Parathyroid adenoma (tissue), 2 donors: ENCODE results near the gene PLXNA2.

Experiments used
- H2AFZ ChIP-seq: fragments of 300-600 bp; sonication (generic); one replicate; pipeline ENCODE4 v1.7.0; 2017; ENCODE audit warnings: antibody characterized with exemption, mild to moderate bottlenecking
- H3K27ac ChIP-seq: fragments of 300-600 bp; sonication (generic); one replicate; pipeline ENCODE4 v1.7.0; 2017
- H3K27me3 ChIP-seq: fragments of 300-600 bp; sonication (generic); one replicate; pipeline ENCODE4 v1.7.0; 2017; ENCODE audit warnings: low read length; ENCODE audit not compliant: control insufficient read depth, insufficient read depth
- H3K36me3 ChIP-seq: fragments of 300-600 bp; sonication (generic); one replicate; pipeline ENCODE4 v1.7.0; 2017; ENCODE audit warnings: low read length; ENCODE audit not compliant: control insufficient read depth, insufficient read depth
- H3K4me1 ChIP-seq: fragments of 300-600 bp; sonication (generic); one replicate; pipeline ENCODE4 v1.7.0; 2017; ENCODE audit warnings: control low read depth
- H3K4me2 ChIP-seq: fragments of 300-600 bp; sonication (generic); one replicate; pipeline ENCODE4 v1.7.0; 2017; ENCODE audit warnings: low read length
- H3K4me3 ChIP-seq: fragments of 300-600 bp; sonication (generic); one replicate; pipeline ENCODE4 v1.7.0; 2017; ENCODE audit warnings: low read depth, low read length
- H3K79me2 ChIP-seq: fragments of 300-600 bp; sonication (generic); one replicate; pipeline ENCODE4 v1.7.0; 2017; ENCODE audit warnings: control low read depth
- H3K9ac ChIP-seq: fragments of 300-600 bp; sonication (generic); one replicate; pipeline ENCODE4 v1.7.0; 2017; ENCODE audit warnings: mild to moderate bottlenecking
- H3K9me3 ChIP-seq: fragments of 300-600 bp; sonication (generic); one replicate; pipeline ENCODE4 v1.7.0; 2017; ENCODE audit warnings: low read length; ENCODE audit not compliant: control insufficient read depth
- TF ChIP-seq, protein P1 (sequence below): fragments of 300-600 bp; sonication (generic); IDR thresholded peaks from one replicate; pipeline ENCODE4 v1.7.0; 2017; ENCODE audit warnings: antibody characterized with exemption, mild to moderate bottlenecking
- donor health status: primary hyperparathyroidism.

Gene PLXNA2

DNA sequence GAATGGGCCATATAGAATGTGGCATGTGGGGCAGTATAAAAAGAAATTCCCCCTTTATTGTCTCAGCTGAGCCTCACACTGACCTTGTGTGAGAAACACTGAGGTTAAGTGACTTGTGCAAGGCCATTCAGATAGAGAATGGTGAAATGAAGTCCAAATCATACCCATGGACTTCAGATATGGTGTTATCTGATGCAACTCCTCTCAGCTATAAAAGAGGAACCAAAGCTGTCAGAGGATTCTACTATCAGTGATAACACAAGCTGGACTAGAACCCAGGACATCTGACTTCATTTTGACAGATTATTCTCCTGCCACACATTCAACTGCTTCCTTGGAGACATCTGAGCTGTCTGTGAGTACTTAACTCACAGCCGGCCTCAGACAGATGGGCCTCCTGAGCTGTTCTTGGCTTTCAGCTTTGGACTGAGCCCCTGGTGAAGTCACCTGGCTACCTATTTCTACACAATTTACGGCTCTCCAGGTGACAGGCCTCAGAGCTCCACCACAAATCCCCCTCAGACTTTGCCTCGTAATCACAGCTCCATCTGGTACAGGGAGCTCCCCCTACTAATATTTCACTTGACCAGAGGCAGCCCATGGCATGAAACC lies 104.6 kb downstream of the PLXNA2 start:
- H3K9me3 ChIP-seq: no peaks in the 10 kb centered on the region
- H3K4me1 ChIP-seq: no peaks in the 10 kb centered on the region
- H3K36me3 ChIP-seq: no peaks in the 10 kb centered on the region
- no peaks in the 10 kb centered on the region for H3K79me2 ChIP-seq
- H3K4me2 ChIP-seq: no peak overlapping the region
- H3K27me3 ChIP-seq: no peaks in the 10 kb centered on the region
- no peak overlapping the region for H2AFZ ChIP-seq
- H3K4me3 ChIP-seq: no peak overlapping the region
- TF ChIP-seq, protein P1, sequence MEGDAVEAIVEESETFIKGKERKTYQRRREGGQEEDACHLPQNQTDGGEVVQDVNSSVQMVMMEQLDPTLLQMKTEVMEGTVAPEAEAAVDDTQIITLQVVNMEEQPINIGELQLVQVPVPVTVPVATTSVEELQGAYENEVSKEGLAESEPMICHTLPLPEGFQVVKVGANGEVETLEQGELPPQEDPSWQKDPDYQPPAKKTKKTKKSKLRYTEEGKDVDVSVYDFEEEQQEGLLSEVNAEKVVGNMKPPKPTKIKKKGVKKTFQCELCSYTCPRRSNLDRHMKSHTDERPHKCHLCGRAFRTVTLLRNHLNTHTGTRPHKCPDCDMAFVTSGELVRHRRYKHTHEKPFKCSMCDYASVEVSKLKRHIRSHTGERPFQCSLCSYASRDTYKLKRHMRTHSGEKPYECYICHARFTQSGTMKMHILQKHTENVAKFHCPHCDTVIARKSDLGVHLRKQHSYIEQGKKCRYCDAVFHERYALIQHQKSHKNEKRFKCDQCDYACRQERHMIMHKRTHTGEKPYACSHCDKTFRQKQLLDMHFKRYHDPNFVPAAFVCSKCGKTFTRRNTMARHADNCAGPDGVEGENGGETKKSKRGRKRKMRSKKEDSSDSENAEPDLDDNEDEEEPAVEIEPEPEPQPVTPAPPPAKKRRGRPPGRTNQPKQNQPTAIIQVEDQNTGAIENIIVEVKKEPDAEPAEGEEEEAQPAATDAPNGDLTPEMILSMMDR: no peak
- H3K27ac ChIP-seq: no peak overlapping the region
- H3K9ac ChIP-seq: no peak overlapping the region

DNA sequence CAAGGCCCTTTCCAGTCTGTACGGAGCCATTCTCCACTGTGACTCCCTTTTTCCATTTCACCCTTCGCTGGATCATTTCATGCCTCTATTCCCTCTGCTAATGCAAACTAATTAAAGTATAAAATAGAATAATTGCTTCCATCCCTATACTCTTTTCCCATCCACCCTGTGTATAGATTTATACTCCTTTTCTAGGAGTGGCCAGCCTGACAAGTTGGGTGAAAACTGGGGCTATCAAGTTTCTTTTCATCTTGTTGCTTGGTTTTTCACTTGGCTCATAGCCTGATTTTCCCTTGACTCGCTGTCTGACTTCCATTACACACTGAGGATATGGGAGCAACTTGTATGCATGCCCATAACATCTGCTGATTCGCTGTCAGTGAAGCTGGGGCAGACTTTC lies 107.0 kb downstream of the PLXNA2 start:
- Histone ChIP-seq H2AFZ (no peak overlapping the region), H3K36me3 (no peaks in the 10 kb centered on the region), H3K4me3 (no peak overlapping the region), H3K9ac (no peak overlapping the region), H3K4me2 (no peak overlapping the region), H3K27ac (no peak overlapping the region), H3K4me1 (no peaks in the 10 kb centered on the region), H3K9me3 (no peaks in the 10 kb centered on the region), H3K27me3 (no peaks in the 10 kb centered on the region), H3K79me2 (no peaks in the 10 kb centered on the region)
- TF ChIP-seq, protein P1: no peak

DNA sequence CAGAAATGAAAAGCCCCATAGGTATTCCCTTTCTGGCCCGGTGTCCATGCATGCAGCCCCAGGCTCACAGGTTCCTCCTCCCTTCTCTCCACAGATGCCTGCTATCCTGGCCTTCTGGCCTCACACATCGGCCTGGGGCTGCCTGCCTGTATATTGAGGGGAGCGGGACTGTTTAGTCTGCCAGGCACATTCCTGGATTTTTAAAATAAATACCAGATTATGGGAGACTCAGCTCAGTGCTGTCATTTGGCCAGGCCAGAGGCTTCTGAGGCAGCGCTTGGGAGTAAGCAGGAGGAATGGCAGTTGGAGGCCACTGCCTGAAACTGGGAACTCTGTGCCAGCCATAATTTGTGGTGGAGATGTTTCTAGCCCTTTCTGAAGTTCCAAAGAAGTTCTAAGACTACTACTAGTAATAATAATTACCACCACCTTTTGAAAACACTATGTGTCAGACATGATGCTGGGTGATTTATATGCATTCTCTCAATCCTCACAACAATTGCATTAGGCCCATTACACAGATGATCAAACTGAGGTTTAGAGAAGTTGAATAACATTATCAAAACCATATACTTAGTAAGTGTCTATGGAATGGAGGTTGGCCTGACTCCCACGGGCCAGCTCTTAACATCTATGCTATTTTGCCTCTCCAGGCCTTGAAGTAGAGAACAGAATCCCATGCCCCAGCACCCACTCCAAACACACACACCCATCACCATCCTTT lies 107.6 kb downstream of the PLXNA2 start:
- no peak overlapping the region for H3K9ac ChIP-seq
- H3K4me1 ChIP-seq: no peaks in the 10 kb centered on the region
- H3K36me3 ChIP-seq: no peaks in the 10 kb centered on the region
- no peaks in the 10 kb centered on the region for H3K27me3 ChIP-seq
- H3K4me3 ChIP-seq: no peak overlapping the region
- no peaks in the 10 kb centered on the region for H3K79me2 ChIP-seq
- TF ChIP-seq, protein P1: no peak
- no peak overlapping the region for H3K4me2 ChIP-seq
- H3K27ac ChIP-seq: no peak overlapping the region
- H3K9me3 ChIP-seq: no peaks in the 10 kb centered on the region
- H2AFZ ChIP-seq: no peak overlapping the region

DNA sequence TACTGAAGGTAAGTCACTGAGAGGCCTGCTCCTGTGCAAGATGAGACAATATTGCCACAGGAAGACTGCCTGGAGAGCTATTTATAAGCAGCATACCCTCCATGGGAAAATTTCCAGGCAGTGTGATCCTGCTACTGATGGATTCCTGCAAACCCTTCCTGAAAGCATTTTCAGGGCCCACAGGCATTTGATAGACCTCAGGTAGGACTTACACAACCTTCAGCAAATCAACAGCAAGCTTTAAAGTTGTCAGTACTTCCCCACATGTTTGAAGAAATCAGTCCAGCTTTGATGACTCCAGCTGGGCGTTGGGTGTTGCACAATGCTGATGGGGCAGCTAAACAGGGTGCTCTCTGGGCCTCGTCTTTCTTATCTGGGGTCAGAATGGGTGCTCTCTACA lies 108.8 kb downstream of the PLXNA2 start:
- Histone ChIP-seq H3K36me3 (no peaks in the 10 kb centered on the region), H3K27ac (no peak overlapping the region), H3K9ac (no peak overlapping the region), H3K4me2 (no peak overlapping the region), H3K27me3 (no peaks in the 10 kb centered on the region), H2AFZ (no peak overlapping the region), H3K4me3 (no peak overlapping the region), H3K4me1 (no peaks in the 10 kb centered on the region), H3K9me3 (no peaks in the 10 kb centered on the region), H3K79me2 (no peaks in the 10 kb centered on the region)
- TF ChIP-seq, protein P1: no peak

DNA sequence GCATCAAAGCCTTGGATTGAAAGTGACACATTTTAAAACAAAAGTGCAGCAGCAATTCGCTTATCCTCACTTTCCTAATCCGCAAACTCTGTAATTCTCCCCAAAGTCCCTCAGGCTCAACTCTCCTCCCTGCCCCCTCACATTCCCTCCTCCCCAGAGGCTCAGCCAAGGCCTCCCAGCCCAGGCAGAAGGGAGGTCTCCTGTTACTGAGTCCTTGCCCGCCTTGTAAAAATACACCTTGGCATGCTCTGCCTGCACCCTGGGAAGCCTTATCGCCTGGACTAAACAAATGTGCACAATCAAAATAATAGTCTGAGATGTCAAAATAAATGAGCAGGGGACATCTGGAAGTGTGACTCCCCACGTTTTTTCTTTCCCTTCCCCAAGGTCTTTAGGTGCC lies 109.7 kb downstream of the PLXNA2 start:
- no peak overlapping the region for H2AFZ ChIP-seq
- H3K79me2 ChIP-seq: no peaks in the 10 kb centered on the region
- no peaks in the 10 kb centered on the region for H3K27me3 ChIP-seq
- no peaks in the 10 kb centered on the region for H3K4me1 ChIP-seq
- H3K4me3 ChIP-seq: no peak overlapping the region
- H3K9me3 ChIP-seq: no peaks in the 10 kb centered on the region
- TF ChIP-seq, protein P1: no peak
- H3K4me2 ChIP-seq: no peak overlapping the region
- H3K9ac ChIP-seq: no peak overlapping the region
- no peaks in the 10 kb centered on the region for H3K36me3 ChIP-seq
- H3K27ac ChIP-seq: no peak overlapping the region
